Neural crest cell (in vitro differentiated cells): ENCODE measurements around the gene ZBTB12. TPM values are rescaled to one million over a fixed set of nuclear protein-coding genes. Genes with fewer than 3 reads are reported as not detected.
A peak's percentile ranks its signal among the peaks of the same experiment; 100 is the strongest.

Experiments used
- DNase-seq: peaks from one replicate; pipeline ENCODE4 v3.0.0; 2021; ENCODE audit warnings: low read depth, mixed read lengths, low spot score
- H3K27ac Mint-ChIP-seq: one replicate; pipeline ENCODE4 v1.8.0; 2021; ENCODE audit warnings: mild to moderate bottlenecking, mixed read lengths; ENCODE audit not compliant: unreplicated experiment
- H3K27me3 Mint-ChIP-seq: 2 replicates; pipeline ENCODE4 v1.8.0; 2021; ENCODE audit warnings: low read depth, mild to moderate bottlenecking, mixed read lengths
- H3K36me3 Mint-ChIP-seq: 2 replicates; pipeline ENCODE4 v1.8.0; 2021; ENCODE audit warnings: low read depth, mild to moderate bottlenecking, mixed read lengths
- H3K4me1 Mint-ChIP-seq: 2 replicates; pipeline ENCODE4 v1.8.0; 2021; ENCODE audit warnings: mixed read lengths
- H3K4me3 Mint-ChIP-seq: one replicate; pipeline ENCODE4 v1.8.0; 2021; ENCODE audit warnings: mild to moderate bottlenecking, mixed read lengths
- H3K9me3 Mint-ChIP-seq: 2 replicates; pipeline ENCODE4 v1.8.0; 2021; ENCODE audit warnings: mixed read lengths
- total RNA-seq: library from RNA; stranded (reverse); gene quantifications from 2 replicates; pipeline ENCODE4 v1.2.1, GENCODE V29; 2021
- TF ChIP-seq, protein P1 (sequence below): fragments of 200-600 bp; sonication (generic); conservative IDR thresholded peaks from 2 replicates; pipeline ENCODE4 v1.5.0; 2021; ENCODE audit warnings: antibody characterized with exemption, mild to moderate bottlenecking

ZBTB12 gene
- total RNA-seq, 1 donor from 2014 or later: 60.8 TPM

DNA sequence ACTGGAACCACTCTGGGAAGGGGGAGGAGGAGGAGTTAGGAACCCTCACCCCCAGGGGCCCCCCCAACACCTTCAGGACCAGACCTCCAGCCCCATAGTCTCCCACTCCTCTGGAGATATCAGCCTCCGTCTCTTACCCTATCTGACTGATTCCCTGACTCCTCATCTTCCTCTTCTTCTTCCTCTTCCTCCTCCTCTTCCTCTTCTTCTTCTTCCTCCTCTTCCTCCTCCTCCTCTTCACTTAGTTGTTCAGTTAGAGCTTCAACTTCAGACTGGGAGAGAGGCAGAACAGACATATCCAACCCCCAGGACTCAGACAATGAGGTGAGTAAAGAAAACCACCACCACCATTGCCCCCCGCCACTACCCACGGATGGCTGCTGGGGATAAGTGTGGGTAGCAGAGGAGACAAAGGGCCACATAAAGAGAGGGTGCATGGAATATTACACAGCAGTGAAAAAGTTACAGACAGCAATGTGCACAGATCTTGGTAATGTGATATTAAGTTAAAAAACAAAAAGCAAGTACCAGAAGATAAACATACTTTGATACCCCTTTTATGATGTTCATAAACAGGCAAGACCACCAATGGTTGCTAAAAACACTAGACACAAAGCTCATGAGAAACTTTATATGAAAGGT, 12.4 kb downstream of the ZBTB12 start:
- TF ChIP-seq, protein P1, sequence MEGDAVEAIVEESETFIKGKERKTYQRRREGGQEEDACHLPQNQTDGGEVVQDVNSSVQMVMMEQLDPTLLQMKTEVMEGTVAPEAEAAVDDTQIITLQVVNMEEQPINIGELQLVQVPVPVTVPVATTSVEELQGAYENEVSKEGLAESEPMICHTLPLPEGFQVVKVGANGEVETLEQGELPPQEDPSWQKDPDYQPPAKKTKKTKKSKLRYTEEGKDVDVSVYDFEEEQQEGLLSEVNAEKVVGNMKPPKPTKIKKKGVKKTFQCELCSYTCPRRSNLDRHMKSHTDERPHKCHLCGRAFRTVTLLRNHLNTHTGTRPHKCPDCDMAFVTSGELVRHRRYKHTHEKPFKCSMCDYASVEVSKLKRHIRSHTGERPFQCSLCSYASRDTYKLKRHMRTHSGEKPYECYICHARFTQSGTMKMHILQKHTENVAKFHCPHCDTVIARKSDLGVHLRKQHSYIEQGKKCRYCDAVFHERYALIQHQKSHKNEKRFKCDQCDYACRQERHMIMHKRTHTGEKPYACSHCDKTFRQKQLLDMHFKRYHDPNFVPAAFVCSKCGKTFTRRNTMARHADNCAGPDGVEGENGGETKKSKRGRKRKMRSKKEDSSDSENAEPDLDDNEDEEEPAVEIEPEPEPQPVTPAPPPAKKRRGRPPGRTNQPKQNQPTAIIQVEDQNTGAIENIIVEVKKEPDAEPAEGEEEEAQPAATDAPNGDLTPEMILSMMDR: no peak
- Mint-ChIP-seq H3K36me3 (peaks cover 34% of the 10 kb centered on the region), H3K9me3 (no peaks in the 10 kb centered on the region), H3K27me3 (no peaks in the 10 kb centered on the region), H3K4me3 (no peak overlapping the region), H3K27ac (no peak overlapping the region), H3K4me1 (peaks cover 6% of the 10 kb centered on the region)
- no peak for DNase-seq

DNA sequence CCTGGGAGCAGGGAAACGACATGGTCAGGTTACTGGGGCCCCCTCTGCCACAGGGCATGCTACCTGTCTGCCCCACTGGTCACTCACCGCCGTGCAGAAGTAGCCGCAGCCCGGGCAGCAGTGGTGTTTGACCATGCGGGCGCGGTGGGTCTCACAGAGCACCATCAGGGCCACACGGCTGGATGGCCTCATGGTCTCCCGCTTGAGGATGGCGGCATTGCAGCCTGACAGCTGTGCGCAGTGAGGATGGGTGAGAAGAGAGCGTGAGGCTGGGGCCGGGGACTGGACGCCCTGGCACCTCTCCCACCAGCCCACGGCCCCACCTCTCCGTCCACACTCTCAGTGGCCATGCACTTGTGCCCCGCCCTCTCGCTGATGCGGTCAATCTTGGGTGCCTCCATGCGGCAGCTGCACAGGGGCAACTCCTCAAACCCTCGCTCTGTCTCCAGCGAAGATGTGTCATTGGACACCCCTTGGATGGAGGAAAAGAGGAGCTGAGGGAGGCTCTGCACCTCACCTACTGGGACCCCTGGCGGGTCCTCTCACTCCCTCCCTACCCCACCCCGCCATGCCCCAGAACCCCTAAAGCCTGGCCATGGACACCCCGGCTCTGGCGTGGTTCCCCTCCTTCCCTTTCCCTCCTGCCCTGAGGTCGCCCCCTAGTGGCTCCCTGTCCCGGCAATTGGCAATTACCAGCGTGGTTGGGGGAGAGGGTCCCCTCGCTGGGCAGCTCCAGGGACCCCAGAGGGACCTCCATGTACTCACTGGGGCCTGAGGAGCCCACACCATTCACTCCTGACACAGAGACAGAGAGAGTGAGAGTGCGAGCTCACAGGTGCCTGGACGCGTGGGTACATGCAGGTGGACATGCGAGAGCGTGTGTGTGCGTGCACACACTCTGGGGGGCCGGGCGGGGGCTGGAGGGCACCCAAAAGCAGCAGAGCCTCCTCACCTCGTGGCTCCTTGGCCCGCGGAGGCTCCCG, 13.3 kb downstream of the ZBTB12 start:
- Mint-ChIP-seq H3K27ac (peak overlapping the region; percentile 87), H3K4me1 (peaks cover 6% of the 10 kb centered on the region), H3K36me3 (peaks cover 33% of the 10 kb centered on the region), H3K4me3 (no peak overlapping the region), H3K9me3 (no peaks in the 10 kb centered on the region), H3K27me3 (no peaks in the 10 kb centered on the region)
- peak; percentile 54 for DNase-seq
- TF ChIP-seq, protein P1: peak; percentile 74

DNA sequence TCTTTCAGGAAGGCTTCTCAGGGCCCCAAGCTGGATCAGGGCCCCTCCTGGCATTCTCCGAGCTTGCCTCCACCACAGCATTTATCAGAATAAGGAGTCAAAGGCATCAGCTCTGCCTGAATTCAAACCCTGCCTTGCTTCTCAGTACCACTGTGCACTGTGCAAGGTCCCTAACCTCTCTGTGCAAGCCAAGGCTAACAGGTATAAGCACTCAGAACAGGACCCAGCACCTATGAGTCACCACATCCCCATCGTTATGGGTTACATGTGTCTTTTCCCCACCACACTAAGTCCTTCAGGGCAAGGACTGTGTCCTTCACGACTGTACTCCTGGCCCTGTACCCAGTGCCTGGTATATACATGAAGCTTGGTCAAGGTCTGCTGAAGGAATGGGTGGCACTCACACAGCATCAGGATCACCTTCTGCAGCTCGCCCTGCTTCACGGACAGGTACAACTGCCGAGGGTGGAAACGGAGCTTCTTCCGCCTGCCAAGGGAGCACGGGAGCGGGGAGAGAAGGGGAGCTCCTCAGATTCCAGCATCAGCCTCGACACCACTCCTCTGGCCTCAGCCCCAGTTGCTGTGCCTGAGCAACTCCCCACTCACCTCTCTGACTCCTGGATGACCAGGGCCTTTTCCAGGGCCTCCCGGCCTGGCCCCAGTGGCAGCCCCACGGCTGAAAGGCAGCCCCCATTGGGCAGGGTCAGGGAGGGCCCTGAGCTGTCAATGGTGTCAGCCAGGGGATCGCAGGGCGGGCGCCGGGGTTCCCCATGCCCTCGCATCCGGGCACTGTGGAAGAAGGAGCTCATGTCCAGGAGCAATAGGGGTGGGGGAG, 14.5 kb downstream of the ZBTB12 start:
- Mint-ChIP-seq H3K36me3 (peaks cover 26% of the 10 kb centered on the region), H3K4me3 (no peak overlapping the region), H3K9me3 (no peaks in the 10 kb centered on the region), H3K4me1 (peaks cover 6% of the 10 kb centered on the region), H3K27ac (no peak overlapping the region), H3K27me3 (no peaks in the 10 kb centered on the region)
- TF ChIP-seq, protein P1: no peak
- no peak for DNase-seq

DNA sequence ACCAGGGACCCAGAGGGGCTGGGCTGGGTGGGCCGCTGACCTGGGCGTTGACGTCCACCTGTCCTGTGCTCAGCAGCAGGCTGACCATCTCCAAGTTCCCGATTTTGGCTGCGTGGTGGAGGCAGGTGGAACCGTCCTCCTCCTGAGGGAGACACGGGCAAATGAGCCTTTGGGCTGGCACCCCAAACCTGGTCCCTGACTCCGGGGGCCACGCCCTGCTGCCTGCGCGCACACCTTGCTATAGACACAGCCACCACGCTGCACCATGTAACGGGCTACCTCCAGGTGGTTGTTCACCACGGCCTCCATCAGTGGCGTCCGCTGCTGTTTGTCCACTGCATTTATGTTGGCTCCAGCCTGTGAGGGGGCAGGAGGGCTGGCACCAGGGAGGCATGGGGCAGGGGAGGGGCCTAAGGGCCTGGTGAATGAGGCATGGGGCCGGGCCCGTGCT, 15.3 kb downstream of the ZBTB12 start:
- Mint-ChIP-seq H3K9me3 (no peaks in the 10 kb centered on the region), H3K4me1 (peaks cover 6% of the 10 kb centered on the region), H3K36me3 (peaks cover 22% of the 10 kb centered on the region), H3K27me3 (no peaks in the 10 kb centered on the region), H3K27ac (no peak overlapping the region), H3K4me3 (no peak overlapping the region)
- TF ChIP-seq, protein P1: no peak
- no peak for DNase-seq

DNA sequence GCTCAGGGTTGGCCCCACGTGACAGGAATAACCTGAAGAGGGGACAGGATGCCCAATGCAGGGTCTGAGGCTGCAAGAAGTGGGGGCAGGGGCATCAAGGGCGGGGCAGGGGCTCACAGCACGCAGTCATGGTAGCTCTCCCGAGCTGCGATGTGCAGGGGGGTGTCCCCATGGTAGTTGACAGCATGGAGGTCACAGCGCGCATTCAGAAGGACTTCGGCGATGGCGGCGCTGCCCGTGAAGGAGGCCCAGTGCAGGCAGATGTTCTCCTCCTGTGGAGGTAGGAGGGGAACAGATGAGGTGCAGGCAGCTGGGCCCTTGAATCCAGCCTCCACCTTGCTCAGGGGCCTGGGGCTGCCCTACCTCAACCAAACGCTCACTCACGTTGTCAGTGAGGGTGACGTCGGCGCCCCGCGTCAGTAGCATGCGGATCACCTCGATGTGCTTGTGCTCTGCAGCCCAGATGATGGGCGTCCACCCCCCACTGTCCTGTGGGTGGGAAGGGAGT, 17.3 kb downstream of the ZBTB12 start:
- H3K4me1 Mint-ChIP-seq: peaks cover 6% of the 10 kb centered on the region

More for the DNA sequence above, 17.3 kb downstream of the ZBTB12 start:
- TF ChIP-seq, protein P1: no peak
- H3K4me3 Mint-ChIP-seq: no peak overlapping the region
- H3K9me3 Mint-ChIP-seq: no peaks in the 10 kb centered on the region
- no peak overlapping the region for H3K27ac Mint-ChIP-seq
- no peak for DNase-seq
- peaks cover 19% of the 10 kb centered on the region for H3K36me3 Mint-ChIP-seq
- no peaks in the 10 kb centered on the region for H3K27me3 Mint-ChIP-seq
